ENCODE data around the gene WNT5A.

The WNT5A gene

GRCh38 chr3:55482496-55483195 is 4.5 kb downstream of the WNT5A start:
- Mint-ChIP-seq H3K27ac (no peak overlapping the region), H3K4me3 (no peak overlapping the region), H3K27me3 (peaks cover 53 to 84% of the 10 kb centered on the region in 2 donors), H3K4me1 (ENCODE audit: low read depth in 2 of 2) (peaks cover 0 to 5% of the 10 kb centered on the region in 2 donors), H3K36me3 (ENCODE audit: insufficient read depth) (no peaks in the 10 kb centered on the region), H3K9me3 (peaks cover 0 to 1% of the 10 kb centered on the region in 2 donors)
- DNase-seq (no peak), ATAC-seq (replicated peaks) (no peak)

- ATAC-seq (replicated peaks) (no peak), DNase-seq (no peak)
- Mint-ChIP-seq H3K27me3 (peaks cover 53 to 77% of the 10 kb centered on the region in 2 donors), H3K9me3 (peaks cover 0 to 1% of the 10 kb centered on the region in 2 donors), H3K36me3 (ENCODE audit: insufficient read depth) (no peaks in the 10 kb centered on the region), H3K27ac (no peak overlapping the region), H3K4me3 (no peak overlapping the region), H3K4me1 (ENCODE audit: low read depth in 2 of 2) (peaks cover 0 to 5% of the 10 kb centered on the region in 2 donors)
These were observed 5.2 kb downstream of the WNT5A start for GRCh38 chr3:55481744-55482495.

GRCh38 chr3:55480911-55481743 is 6.0 kb downstream of the WNT5A start:
- DNase-seq (no peak), ATAC-seq (replicated peaks) (no peak)
- H3K4me1 Mint-ChIP-seq (ENCODE audit: low read depth in 2 of 2), result no peaks in the 10 kb centered on the region

GRCh38 chr3:55477306-55478303 is 9.5 kb downstream of the WNT5A start:
- DNase-seq (no peak), ATAC-seq (replicated peaks) (no peak)
- Mint-ChIP-seq H3K4me3 (no peak overlapping the region), H3K27me3 (peaks cover 12 to 33% of the 10 kb centered on the region in 2 donors), H3K36me3 (ENCODE audit: insufficient read depth) (no peaks in the 10 kb centered on the region), H3K27ac (no peak overlapping the region), H3K9me3 (peaks cover 0 to 4% of the 10 kb centered on the region in 2 donors), H3K4me1 (ENCODE audit: low read depth in 2 of 2) (no peaks in the 10 kb centered on the region)

More at GRCh38 chr3:55480911-55481743, 6.0 kb downstream of the WNT5A start:
- Mint-ChIP-seq H3K27ac (no peak overlapping the region), H3K4me3 (no peak overlapping the region), H3K27me3 (peaks cover 45 to 69% of the 10 kb centered on the region in 2 donors), H3K36me3 (ENCODE audit: insufficient read depth) (no peaks in the 10 kb centered on the region), H3K9me3 (peaks cover 0 to 1% of the 10 kb centered on the region in 2 donors)

GRCh38 chr3:55476515-55476914 is 10.6 kb downstream of the WNT5A start:
- H3K4me3 Mint-ChIP-seq, result no peak overlapping the region
- ATAC-seq (replicated peaks) (no peak), DNase-seq (no peak)
- H3K27ac Mint-ChIP-seq, result no peak overlapping the region
- no peaks in the 10 kb centered on the region for H3K4me1 Mint-ChIP-seq (ENCODE audit: low read depth in 2 of 2)
- H3K9me3 Mint-ChIP-seq, result peaks cover 0 to 4% of the 10 kb centered on the region in 2 donors
- H3K27me3 Mint-ChIP-seq, result peaks cover 11 to 23% of the 10 kb centered on the region in 2 donors
- no peaks in the 10 kb centered on the region for H3K36me3 Mint-ChIP-seq (ENCODE audit: insufficient read depth)

- Mint-ChIP-seq H3K4me1 (ENCODE audit: low read depth in 2 of 2) (no peaks in the 10 kb centered on the region), H3K4me3 (no peak overlapping the region), H3K27me3 (no peaks in the 10 kb centered on the region), H3K36me3 (ENCODE audit: insufficient read depth) (no peaks in the 10 kb centered on the region), H3K27ac (no peak overlapping the region), H3K9me3 (peaks cover 0 to 4% of the 10 kb centered on the region in 2 donors)
- no peak for ATAC-seq (replicated peaks)
- DNase-seq, result no peak
These were observed 12.9 kb downstream of the WNT5A start for GRCh38 chr3:55474213-55474632.

- H3K36me3 Mint-ChIP-seq (ENCODE audit: insufficient read depth), result no peaks in the 10 kb centered on the region
- no peaks in the 10 kb centered on the region for H3K27me3 Mint-ChIP-seq
- no peak for DNase-seq
- H3K27ac Mint-ChIP-seq, result no peak overlapping the region
- no peaks in the 10 kb centered on the region for H3K4me1 Mint-ChIP-seq (ENCODE audit: low read depth in 2 of 2)
- no peak for ATAC-seq (replicated peaks)
- peaks cover 0 to 4% of the 10 kb centered on the region in 2 donors for H3K9me3 Mint-ChIP-seq
- H3K4me3 Mint-ChIP-seq, result no peak overlapping the region
These were observed 13.3 kb downstream of the WNT5A start for GRCh38 chr3:55473788-55474187.

- Mint-ChIP-seq H3K27me3 (no peaks in the 10 kb centered on the region), H3K4me1 (ENCODE audit: low read depth in 2 of 2) (no peaks in the 10 kb centered on the region)
- no peak for ATAC-seq (replicated peaks)
These were observed 15.4 kb downstream of the WNT5A start for GRCh38 chr3:55471522-55472280.

GRCh38 chr3:55471084-55471483 is 16.0 kb downstream of the WNT5A start:
- Mint-ChIP-seq H3K36me3 (ENCODE audit: insufficient read depth) (no peaks in the 10 kb centered on the region), H3K27me3 (no peaks in the 10 kb centered on the region), H3K4me1 (ENCODE audit: low read depth in 2 of 2) (no peaks in the 10 kb centered on the region), H3K9me3 (peaks cover 0 to 4% of the 10 kb centered on the region in 2 donors), H3K27ac (no peak overlapping the region), H3K4me3 (no peak overlapping the region)
- no peak for ATAC-seq (replicated peaks)
- no peak for DNase-seq

More at GRCh38 chr3:55471522-55472280, 15.4 kb downstream of the WNT5A start:
- no peak for DNase-seq
- H3K27ac Mint-ChIP-seq, result no peak overlapping the region
- H3K4me3 Mint-ChIP-seq, result no peak overlapping the region
- H3K36me3 Mint-ChIP-seq (ENCODE audit: insufficient read depth), result no peaks in the 10 kb centered on the region
- H3K9me3 Mint-ChIP-seq, result peaks cover 0 to 4% of the 10 kb centered on the region in 2 donors

- no peak for ATAC-seq (replicated peaks)
- no peak overlapping the region for H3K27ac Mint-ChIP-seq
- DNase-seq, result no peak
- H3K9me3 Mint-ChIP-seq, result peaks cover 0 to 4% of the 10 kb centered on the region in 2 donors
- no peaks in the 10 kb centered on the region for H3K4me1 Mint-ChIP-seq (ENCODE audit: low read depth in 2 of 2)
- H3K4me3 Mint-ChIP-seq, result no peak overlapping the region
- H3K27me3 Mint-ChIP-seq, result no peaks in the 10 kb centered on the region
- H3K36me3 Mint-ChIP-seq (ENCODE audit: insufficient read depth), result no peaks in the 10 kb centered on the region
These were observed 17.1 kb downstream of the WNT5A start for GRCh38 chr3:55469957-55470526.

- H3K4me3 Mint-ChIP-seq, result no peak overlapping the region
- DNase-seq, result no peak
- H3K36me3 Mint-ChIP-seq (ENCODE audit: insufficient read depth), result no peaks in the 10 kb centered on the region
- no peak overlapping the region for H3K27ac Mint-ChIP-seq
- no peak for ATAC-seq (replicated peaks)
- no peaks in the 10 kb centered on the region for H3K4me1 Mint-ChIP-seq (ENCODE audit: low read depth in 2 of 2)
- H3K9me3 Mint-ChIP-seq, result no peaks in the 10 kb centered on the region
- no peaks in the 10 kb centered on the region for H3K27me3 Mint-ChIP-seq
These were observed 18.9 kb downstream of the WNT5A start for GRCh38 chr3:55468251-55468650.

- no peak for ATAC-seq (replicated peaks)
- Mint-ChIP-seq H3K36me3 (ENCODE audit: insufficient read depth) (no peaks in the 10 kb centered on the region), H3K4me3 (no peak overlapping the region), H3K4me1 (ENCODE audit: low read depth in 2 of 2) (no peaks in the 10 kb centered on the region), H3K9me3 (peaks cover 0 to 2% of the 10 kb centered on the region in 2 donors), H3K27ac (no peak overlapping the region), H3K27me3 (no peaks in the 10 kb centered on the region)
- no peak for DNase-seq
These were observed 20.0 kb downstream of the WNT5A start for GRCh38 chr3:55467099-55467498.

Measured in effector memory CD8-positive, alpha-beta T cell (primary cell).